ENCODE measurements around the gene FGF6.

DNA sequence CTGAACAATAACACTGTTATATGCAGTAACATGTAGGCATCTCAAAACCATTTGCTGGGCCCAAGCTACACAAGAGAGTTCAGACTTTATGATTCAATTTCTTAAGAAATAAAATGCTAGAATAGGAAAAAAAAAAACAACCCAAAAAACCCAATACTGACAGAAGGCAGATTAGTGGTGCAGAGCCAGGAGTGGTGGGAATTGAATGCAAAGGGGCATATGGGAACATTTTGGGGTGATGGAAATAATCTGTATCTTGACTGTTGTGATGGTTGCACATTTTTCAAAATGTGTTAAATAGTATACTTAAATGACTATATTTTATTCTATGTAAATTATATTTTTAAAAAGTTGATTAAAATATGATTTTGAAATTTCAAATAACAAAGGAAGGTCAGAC lies 23.4 kb upstream of the FGF6 start:
- TF ChIP-seq, protein P1, sequence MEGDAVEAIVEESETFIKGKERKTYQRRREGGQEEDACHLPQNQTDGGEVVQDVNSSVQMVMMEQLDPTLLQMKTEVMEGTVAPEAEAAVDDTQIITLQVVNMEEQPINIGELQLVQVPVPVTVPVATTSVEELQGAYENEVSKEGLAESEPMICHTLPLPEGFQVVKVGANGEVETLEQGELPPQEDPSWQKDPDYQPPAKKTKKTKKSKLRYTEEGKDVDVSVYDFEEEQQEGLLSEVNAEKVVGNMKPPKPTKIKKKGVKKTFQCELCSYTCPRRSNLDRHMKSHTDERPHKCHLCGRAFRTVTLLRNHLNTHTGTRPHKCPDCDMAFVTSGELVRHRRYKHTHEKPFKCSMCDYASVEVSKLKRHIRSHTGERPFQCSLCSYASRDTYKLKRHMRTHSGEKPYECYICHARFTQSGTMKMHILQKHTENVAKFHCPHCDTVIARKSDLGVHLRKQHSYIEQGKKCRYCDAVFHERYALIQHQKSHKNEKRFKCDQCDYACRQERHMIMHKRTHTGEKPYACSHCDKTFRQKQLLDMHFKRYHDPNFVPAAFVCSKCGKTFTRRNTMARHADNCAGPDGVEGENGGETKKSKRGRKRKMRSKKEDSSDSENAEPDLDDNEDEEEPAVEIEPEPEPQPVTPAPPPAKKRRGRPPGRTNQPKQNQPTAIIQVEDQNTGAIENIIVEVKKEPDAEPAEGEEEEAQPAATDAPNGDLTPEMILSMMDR (conservative IDR thresholded peaks at IDR 0.05 in 1 of 2, IDR thresholded peaks at IDR 0.05 in 1 of 2; ENCODE audit: low read depth in 1 of 2, low read length in 2 of 2) = no peak
- TF ChIP-seq EZH2 (IDR thresholded peaks at IDR 0.05; ENCODE audit: low read length, missing control alignments) = no peak

Data from fibroblast of lung (primary cell).